Esophagus muscularis mucosa (tissue), 4 donors: ENCODE results near the gene UBE2O. TPM values are rescaled to one million over a fixed set of nuclear protein-coding genes. Genes with fewer than 3 reads are reported as not detected.

Experiments
- DNase-seq: peaks from one replicate; pipeline ENCODE4 v3.0.0-alpha.2; 2017; ENCODE audit errors: extremely low spot score
- H3K27ac ChIP-seq, 4 donors: fragments of 200-600 bp; sonication (generic); replicated peaks in 1 of 4; 1 replicate in 3 of 4; 2 replicates in 1 of 4; pipeline ENCODE4 v1.5.1; 2016 to 2019; ENCODE audit warnings: mild to moderate bottlenecking in 1 of 4
- H3K27me3 ChIP-seq, 4 donors: fragments of 200-600 bp; sonication (generic); one replicate each; pipeline versions ENCODE4 v1.5.1 to v1.6.0; 2016 to 2019
- H3K36me3 ChIP-seq, 4 donors: fragments of 200-600 bp; sonication (generic); one replicate each; pipeline ENCODE4 v1.5.1; 2016 to 2019
- H3K4me1 ChIP-seq, 4 donors: fragments of 200-600 bp; sonication (generic); one replicate each; pipeline ENCODE4 v1.5.1; 2016 to 2019
- H3K4me3 ChIP-seq, 4 donors: fragments of 200-600 bp; sonication (generic); 1 replicate in 2 of 4; 2 replicates in 2 of 4; pipeline ENCODE4 v1.5.1; 2016 to 2019; ENCODE audit warnings: mild to moderate bottlenecking in 4 of 4, moderate library complexity in 1 of 4
- H3K9me3 ChIP-seq, 4 donors: fragments of 200-600 bp; sonication (generic); 1 replicate in 3 of 4; 2 replicates in 1 of 4; pipeline ENCODE4 v1.5.1; 2016 to 2019
- CTCF ChIP-seq, 3 experiments: fragments of 200-600 bp in 2 of 3; fragments of 450-650 bp in 1 of 3; sonication (generic) in 2 of 3; IDR thresholded peaks; one replicate each; pipeline ENCODE4 v1.5.1; 2017 to 2019; ENCODE audit warnings: antibody characterized with exemption in 3 of 3, mild to moderate bottlenecking in 2 of 3, moderate library complexity in 1 of 3
- EP300 ChIP-seq: sonication (generic); formaldehyde crosslinking; IDR thresholded peaks from one replicate; pipeline ENCODE4 v1.6.1; 2017; ENCODE audit warnings: antibody characterized with exemption
- POLR2A ChIP-seq: fragments of 450-650 bp; IDR thresholded peaks from one replicate; pipeline ENCODE4 v1.6.1; 2017; ENCODE audit warnings: antibody characterized with exemption, moderate library complexity, mild to moderate bottlenecking, low read depth
- POLR2AphosphoS5 ChIP-seq, 2 donors: sonication (generic); formaldehyde crosslinking; IDR thresholded peaks; one replicate each; pipeline ENCODE4 v1.6.1; 2017; ENCODE audit warnings: antibody characterized with exemption in 2 of 2
- WGBS: methylation state at CpG from one replicate; pipeline ENCODE4 v1.1.5; 2018; 5-methylcytosine and 5-hydroxymethylcytosine counted together
- intact Hi-C: fragments of 100-400 bp; cut with DNase I; formaldehyde crosslinking; loops from one replicate; pipeline ENCODE4 v1.15.1; 2023
- total RNA-seq, 4 donors: library from RNA; depleted of rRNA; stranded (reverse); fragments of >200 nt; gene quantifications; one replicate each; pipeline versions ENCODE4 v1.1.0 to v1.2.1, GENCODE V29; 2016

UBE2O gene
- total RNA-seq, 4 donors from 2014 or later = 14.1 to 21.7 (median 19.0) TPM

- no peak for TF ChIP-seq POLR2A
- no peak for TF ChIP-seq EP300
- TF ChIP-seq POLR2AphosphoS5 (IDR thresholded peaks at IDR 0.05) = no peak
- TF ChIP-seq CTCF (IDR thresholded peaks at IDR 0.05) = no peak
- WGBS = 90% methylated on average over 5 of the region's 5 CpGs
- Histone ChIP-seq H3K4me1 (peaks cover 9 to 44% (median 33%) of the 10 kb centered on the region in 4 donors), H3K9me3 (no peaks in the 10 kb centered on the region), H3K4me3 (no peak overlapping the region), H3K36me3 (no peaks in the 10 kb centered on the region), H3K27ac (no peak overlapping the region), H3K27me3 (peaks cover 0 to 34% (median 4%) of the 10 kb centered on the region in 4 donors)
- intact Hi-C loops = no loop called here
- no peak for DNase-seq
Measured at GRCh38 chr17:76378548-76379274, 74.2 kb downstream of the UBE2O start.

GRCh38 chr17:76376318-76377133 lies 76.4 kb downstream of the UBE2O start:
- TF ChIP-seq POLR2A (no peak), CTCF (IDR thresholded peaks at IDR 0.05) (no peak), POLR2AphosphoS5 (IDR thresholded peaks at IDR 0.05) (peak; percentile 9 to 14), EP300 (no peak)
- Histone ChIP-seq H3K36me3 (no peaks in the 10 kb centered on the region), H3K27ac (peak overlapping the region in 3 of 4 donors; percentile 34 to 57 (median 51)), H3K4me1 (peaks cover 3 to 22% (median 14%) of the 10 kb centered on the region in 4 donors), H3K4me3 (no peak overlapping the region), H3K27me3 (peaks cover 0 to 12% (median 0%) of the 10 kb centered on the region in 4 donors), H3K9me3 (no peaks in the 10 kb centered on the region)
- intact Hi-C loops = no loop called here
- 69% methylated on average over 6 of the region's 8 CpGs for WGBS
- DNase-seq = no peak

- peaks cover 0 to 7% (median 0%) of the 10 kb centered on the region in 4 donors for H3K27me3 ChIP-seq
- no peaks in the 10 kb centered on the region for H3K36me3 ChIP-seq
- no peak overlapping the region for H3K4me3 ChIP-seq
- H3K9me3 ChIP-seq = no peaks in the 10 kb centered on the region
- H3K4me1 ChIP-seq = peaks cover 19 to 36% (median 26%) of the 10 kb centered on the region in 4 donors
- no peak for TF ChIP-seq POLR2A
- intact Hi-C loops = no loop called here
- DNase-seq = no peak
- 90% methylated on average over 16 of the region's 16 CpGs for WGBS
- H3K27ac ChIP-seq = peak overlapping the region in 1 of 4 donors; percentile 67
Measured at GRCh38 chr17:76371656-76372628, 81.0 kb downstream of the UBE2O start.

GRCh38 chr17:76370261-76370993 lies 82.5 kb downstream of the UBE2O start:
- TF ChIP-seq CTCF (IDR thresholded peaks at IDR 0.05) (peak in 2 of 3 experiments; percentile 29 to 53), POLR2A (no peak), POLR2AphosphoS5 (IDR thresholded peaks at IDR 0.05) (peak; percentile 48 to 57), EP300 (no peak)
- Histone ChIP-seq H3K4me1 (peaks cover 12 to 24% (median 20%) of the 10 kb centered on the region in 4 donors), H3K27ac (peak overlapping the region; percentile 27 to 67 (median 54)), H3K27me3 (peaks cover 0 to 7% (median 0%) of the 10 kb centered on the region in 4 donors), H3K9me3 (no peaks in the 10 kb centered on the region), H3K36me3 (no peaks in the 10 kb centered on the region), H3K4me3 (no peak overlapping the region)
- DNase-seq = no peak
- intact Hi-C loops = no loop called here
- 44% methylated on average over 11 of the region's 11 CpGs for WGBS
